GM12878 (cell line): ENCODE measurements around the gene INSRR. TPM values are rescaled to one million over a fixed set of nuclear protein-coding genes. Genes with fewer than 3 reads are reported as not detected.
A peak's percentile ranks its signal among the peaks of the same experiment; 100 is the strongest.

Experiments used
- ATAC-seq: fragments of 200-7000 bp; cut with Tn5 transposase; 3 replicates; pipeline ENCODE4 v1.9.1; 2020; ENCODE audit warnings: mild to moderate bottlenecking, moderate library complexity
- BruUV-seq: library from RNA; stranded (reverse); fragments of 400-500 nt; replicated peaks from 2 replicates; lab custom pipeline; 2021; lab: Mats Ljungman, UMichigan
- CTCF ChIA-PET: fragments of 300-600 bp; sonication (Branson Sonifier 250); formaldehyde crosslinking; extraction: SDS; loops from one replicate; lab custom pipeline; 2021; ENCODE audit warnings: inconsistent platforms; lab: Yijun Ruan, JAX
- POLR2A ChIA-PET: fragments of 350-600 bp; formaldehyde crosslinking; extraction: SDS; loops from one replicate; lab custom pipeline; 2021; ENCODE audit warnings: inconsistent platforms; lab: Charles Lee
- RAD21 ChIA-PET: fragments of 300-600 bp; sonication (Branson Sonifier 250); formaldehyde crosslinking; loops from one replicate; lab custom pipeline; 2023; ENCODE audit warnings: antibody characterized with exemption; ENCODE audit not compliant: unreplicated experiment; lab: Charles Lee
- SMC1A ChIA-PET: fragments of 300-600 bp; sonication (Branson Sonifier 250); formaldehyde crosslinking; loops from one replicate; lab custom pipeline; 2023; ENCODE audit not compliant: unreplicated experiment, uncharacterized antibody; lab: Charles Lee
- DNase-seq: peaks from one replicate; pipeline ENCODE4 v3.0.0-alpha.2; 2011; ENCODE audit warnings: low read depth, low spot score
- FAIRE-seq: peaks from 3 replicates; lab custom pipeline; 2011; peaks lifted over from hg19 to GRCh38; lab: Jason Lieb, UNC
- H2AFZ ChIP-seq: 2 replicates; pipeline ENCODE4 v1.6.0; 2011; ENCODE audit warnings: low read depth, low read length, control low read depth; ENCODE audit not compliant: control insufficient read depth
- H3K27ac ChIP-seq: 2 replicates; pipeline ENCODE4 v1.5.1; 2011; ENCODE audit warnings: control low read depth; ENCODE audit not compliant: control insufficient read depth, insufficient read depth
- H3K27me3 ChIP-seq, 2 experiments: replicated peaks in 1 of 2; 2 replicates each; pipeline versions ENCODE4 v1.6.0 to v1.6.1; 2011; ENCODE audit warnings: low read length in 1 of 2; ENCODE audit not compliant: control insufficient read depth in 2 of 2, insufficient read depth in 2 of 2
- H3K36me3 ChIP-seq, 2 experiments: 2 replicates each; pipeline ENCODE4 v1.5.1; 2011; ENCODE audit warnings: low read length in 1 of 2; ENCODE audit not compliant: control insufficient read depth in 2 of 2, insufficient read depth in 2 of 2
- H3K4me1 ChIP-seq: 2 replicates; pipeline ENCODE4 v1.6.1; 2011; ENCODE audit warnings: mild to moderate bottlenecking, low read length, moderate library complexity, mixed read lengths; ENCODE audit not compliant: control insufficient read depth, insufficient read depth
- H3K4me2 ChIP-seq: 2 replicates; pipeline ENCODE4 v1.6.0; 2011; ENCODE audit warnings: control low read depth; ENCODE audit not compliant: control insufficient read depth, insufficient read depth
- H3K4me3 ChIP-seq: fragments of 200-600 bp; sonication (generic); 2 replicates; pipeline ENCODE4 v1.5.1; 2016
- H3K79me2 ChIP-seq: 2 replicates; pipeline ENCODE4 v1.6.0; 2011; ENCODE audit warnings: low read length; ENCODE audit not compliant: control insufficient read depth, insufficient read depth
- H3K9ac ChIP-seq: 2 replicates; pipeline ENCODE4 v1.8.0; 2011; ENCODE audit warnings: low read length, control low read depth, mixed read lengths; ENCODE audit not compliant: control insufficient read depth, insufficient read depth
- H3K9me3 ChIP-seq: replicated peaks from 3 replicates; pipeline ENCODE4 v1.5.1; 2011; ENCODE audit warnings: mild to moderate bottlenecking, low read length; ENCODE audit not compliant: control insufficient read depth, insufficient read depth
- H4K20me1 ChIP-seq: 2 replicates; pipeline ENCODE4 v1.6.0; 2011; ENCODE audit not compliant: control insufficient read depth, insufficient read depth
- HDGF ChIP-seq: fragments of 450-650 bp; IDR thresholded peaks from 2 replicates; pipeline ENCODE4 v1.6.1; 2016; ENCODE audit warnings: antibody characterized with exemption
- SPI1 ChIP-seq: IDR thresholded peaks from 2 replicates; pipeline ENCODE4 v1.6.1; 2011; ENCODE audit warnings: low read depth, mild to moderate bottlenecking, low read length, moderate library complexity, borderline replicate concordance; ENCODE audit not compliant: insufficient read depth
- WGBS: methylation state at CpG from one replicate; pipeline ENCODE4 v1.1.6; 2016; ENCODE audit warnings: low lambda C conversion rate; ENCODE audit not compliant: insufficient replicate concordance, insufficient coverage; ENCODE audit errors: missing lambda C conversion rate; 5-methylcytosine and 5-hydroxymethylcytosine counted together
- in situ Hi-C: fragments of 300-500 bp; cut with MboI; formaldehyde crosslinking; loops from 9 replicates; pipeline ENCODE4 v1.14.3; 2018; ENCODE audit warnings: mixed read lengths
- intact Hi-C: fragments of 100-400 bp; cut with micrococcal nuclease; formaldehyde crosslinking; loops from one replicate; pipeline ENCODE4 v1.14.2; 2022; ENCODE audit not compliant: unreplicated experiment
- polyA plus RNA-seq, 11 experiments: library from polyadenylated mRNA; depleted of rRNA in 4 of 11; unstranded in 6 of 11; stranded (reverse) in 5 of 11; fragments of >200 nt; fragmentation: Nextera tagmentation in 4 of 11; fragmentation: Illumina TruSeq in 1 of 11; extraction: Ambion mirVana in 4 of 11; extraction: Trizol in 1 of 11; gene quantifications; 1 replicate in 1 of 11; 2 replicates in 10 of 11; pipeline versions ENCODE4 v1.2.1 to v1.2.3, GENCODE V29; 2011 to 2016; ENCODE audit warnings: inconsistent platforms in 2 of 11, missing spikeins in 2 of 11, low read depth in 1 of 11
- total RNA-seq, 4 experiments: library from RNA; depleted of rRNA in 3 of 4; stranded (reverse); fragments of >200 nt in 3 of 4; fragmentation: Illumina TruSeq in 1 of 4; extraction: Trizol in 1 of 4; gene quantifications; 2 replicates each; pipeline versions ENCODE4 v1.2.1 to v1.2.3, GENCODE V29; 2013 to 2021
- TF ChIP-seq, protein P1 (sequence below): fragments of 450-650 bp; IDR thresholded peaks from 2 replicates; pipeline ENCODE4 v1.6.1; 2018; ENCODE audit warnings: borderline replicate concordance, mild to moderate bottlenecking; ENCODE audit not compliant: partially characterized antibody

The INSRR gene
- total and polyA plus RNA-seq, 10 of the 15 experiments (the other 5 are each of a cell fraction or from before 2014, with no cell fraction given) = 0.01 TPM; not detected in 9

- Histone ChIP-seq H3K36me3 (no peaks in the 10 kb centered on the region), H3K4me1 (peaks cover 13% of the 10 kb centered on the region; the same call in 1 of the 2 replicates), H4K20me1 (no peaks in the 10 kb centered on the region), H3K27me3 (peaks cover 11 to 18% of the 10 kb centered on the region in 2 experiments), H3K9ac (no peak overlapping the region), H3K79me2 (no peaks in the 10 kb centered on the region), H3K27ac (no peak overlapping the region), H3K4me3 (no peak overlapping the region), H2AFZ (no peak overlapping the region), H3K4me2 (no peak overlapping the region), H3K9me3 (no peaks in the 10 kb centered on the region)
- ChIA-PET RAD21 (interaction anchor here (1.0 to 1.8 kb wide), 3 partner anchors 19 to 130 kb away, joined by 3 to 10 read pairs (median 9); no protein-coding TSS in a partner anchor), POLR2A (no interaction called here), SMC1A (interaction anchor here (1.4 to 7.6 kb wide), 4 partner anchors 18 to 129 kb away, joined by 3 to 123 read pairs (median 12); partner anchors contain the start of genes ISG20L2 and METTL25B), CTCF (interaction anchor here (0.9 to 9.4 kb wide), 8 partner anchors 13 to 166 kb away, joined by 4 to 248 read pairs (median 8); partner anchors contain the start of genes ISG20L2 and METTL25B)
- TF ChIP-seq, protein P1, sequence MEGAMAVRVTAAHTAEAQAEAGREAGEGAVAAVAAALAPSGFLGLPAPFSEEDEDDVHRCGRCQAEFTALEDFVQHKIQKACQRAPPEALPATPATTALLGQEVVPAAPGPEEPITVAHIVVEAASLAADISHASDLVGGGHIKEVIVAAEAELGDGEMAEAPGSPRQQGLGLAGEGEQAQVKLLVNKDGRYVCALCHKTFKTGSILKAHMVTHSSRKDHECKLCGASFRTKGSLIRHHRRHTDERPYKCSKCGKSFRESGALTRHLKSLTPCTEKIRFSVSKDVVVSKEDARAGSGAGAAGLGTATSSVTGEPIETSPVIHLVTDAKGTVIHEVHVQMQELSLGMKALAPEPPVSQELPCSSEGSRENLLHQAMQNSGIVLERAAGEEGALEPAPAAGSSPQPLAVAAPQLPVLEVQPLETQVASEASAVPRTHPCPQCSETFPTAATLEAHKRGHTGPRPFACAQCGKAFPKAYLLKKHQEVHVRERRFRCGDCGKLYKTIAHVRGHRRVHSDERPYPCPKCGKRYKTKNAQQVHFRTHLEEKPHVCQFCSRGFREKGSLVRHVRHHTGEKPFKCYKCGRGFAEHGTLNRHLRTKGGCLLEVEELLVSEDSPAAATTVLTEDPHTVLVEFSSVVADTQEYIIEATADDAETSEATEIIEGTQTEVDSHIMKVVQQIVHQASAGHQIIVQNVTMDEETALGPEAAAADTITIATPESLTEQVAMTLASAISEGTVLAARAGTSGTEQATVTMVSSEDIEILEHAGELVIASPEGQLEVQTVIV = no peak
- TF ChIP-seq SPI1 (peak; percentile 54; the same call in 1 of the 2 replicates), HDGF (no peak)
- ATAC-seq (no peak), DNase-seq (no peak), FAIRE-seq (no peak)
- in situ Hi-C loops (no loop called here), intact Hi-C loops (no loop called here)
- WGBS = 27% methylated on average over 3 of the region's 3 CpGs
- BruUV-seq = no TSS peak
Observed at GRCh38 chr1:156856282-156856785, 2.6 kb downstream of the INSRR start.
